ENCODE measurements around the gene WWOX. TPM values are rescaled to one million over a fixed set of nuclear protein-coding genes. Genes with fewer than 3 reads are reported as not detected.
A peak's percentile ranks its signal among the peaks of the same experiment; 100 is the strongest.
"Not testable (repeated sequence)": the region's sequence is repeated elsewhere in the genome, so short reads cannot be mapped to it uniquely, and the experiment has no call there.

The WWOX gene
- total RNA-seq, 1 donor from 2014 or later, result 106 TPM

DNA sequence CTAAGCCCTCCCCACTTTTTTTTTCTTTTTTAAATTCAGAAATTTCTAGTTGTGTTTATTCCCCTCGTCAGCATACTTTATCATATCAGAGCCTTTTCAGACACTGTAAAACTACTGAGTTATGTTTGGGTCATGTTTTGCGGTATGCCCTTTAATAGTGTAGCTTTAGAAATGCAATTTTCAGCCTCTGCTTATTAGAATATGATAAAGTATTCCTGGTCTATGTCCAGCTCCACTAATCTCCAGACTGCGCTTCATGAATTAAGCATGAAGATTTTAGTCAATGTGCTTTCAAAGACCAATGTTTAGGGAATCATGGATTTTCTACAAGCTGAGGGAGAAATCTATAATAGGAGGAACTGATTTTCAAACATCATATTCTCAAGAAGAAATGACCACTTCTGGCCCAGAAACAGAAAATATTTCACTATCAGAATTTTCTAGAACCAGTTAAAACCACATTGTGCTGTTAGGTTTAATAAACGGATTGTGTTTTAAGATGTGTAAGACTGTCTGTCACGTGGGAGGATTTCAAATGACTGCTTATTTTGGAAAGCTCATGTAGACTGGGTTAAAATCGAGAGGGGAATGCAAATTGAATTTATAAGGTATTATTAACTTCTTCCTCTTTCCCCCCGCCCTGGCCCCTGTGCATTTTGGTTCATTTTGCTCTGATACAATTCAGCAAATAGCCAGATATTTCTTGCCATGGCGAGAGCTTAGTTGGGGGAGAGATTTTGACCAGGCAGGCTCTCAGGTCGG, 498.5 kb downstream of the WWOX start:
- Histone ChIP-seq H3K4me1 (no peaks in the 10 kb centered on the region), H3K36me3 (no peaks in the 10 kb centered on the region), H3K27me3 (no peaks in the 10 kb centered on the region), H3K27ac (no peak overlapping the region), H3K4me3 (no peak overlapping the region), H3K9me3 (no peaks in the 10 kb centered on the region)
- intact Hi-C loops (cut with DNase I), result no loop called here
- no peak for DNase-seq (ENCODE audit: low spot score in 2 of 2)
- TF ChIP-seq, protein P1, sequence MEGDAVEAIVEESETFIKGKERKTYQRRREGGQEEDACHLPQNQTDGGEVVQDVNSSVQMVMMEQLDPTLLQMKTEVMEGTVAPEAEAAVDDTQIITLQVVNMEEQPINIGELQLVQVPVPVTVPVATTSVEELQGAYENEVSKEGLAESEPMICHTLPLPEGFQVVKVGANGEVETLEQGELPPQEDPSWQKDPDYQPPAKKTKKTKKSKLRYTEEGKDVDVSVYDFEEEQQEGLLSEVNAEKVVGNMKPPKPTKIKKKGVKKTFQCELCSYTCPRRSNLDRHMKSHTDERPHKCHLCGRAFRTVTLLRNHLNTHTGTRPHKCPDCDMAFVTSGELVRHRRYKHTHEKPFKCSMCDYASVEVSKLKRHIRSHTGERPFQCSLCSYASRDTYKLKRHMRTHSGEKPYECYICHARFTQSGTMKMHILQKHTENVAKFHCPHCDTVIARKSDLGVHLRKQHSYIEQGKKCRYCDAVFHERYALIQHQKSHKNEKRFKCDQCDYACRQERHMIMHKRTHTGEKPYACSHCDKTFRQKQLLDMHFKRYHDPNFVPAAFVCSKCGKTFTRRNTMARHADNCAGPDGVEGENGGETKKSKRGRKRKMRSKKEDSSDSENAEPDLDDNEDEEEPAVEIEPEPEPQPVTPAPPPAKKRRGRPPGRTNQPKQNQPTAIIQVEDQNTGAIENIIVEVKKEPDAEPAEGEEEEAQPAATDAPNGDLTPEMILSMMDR (IDR thresholded peaks at IDR 0.05), result no peak

DNA sequence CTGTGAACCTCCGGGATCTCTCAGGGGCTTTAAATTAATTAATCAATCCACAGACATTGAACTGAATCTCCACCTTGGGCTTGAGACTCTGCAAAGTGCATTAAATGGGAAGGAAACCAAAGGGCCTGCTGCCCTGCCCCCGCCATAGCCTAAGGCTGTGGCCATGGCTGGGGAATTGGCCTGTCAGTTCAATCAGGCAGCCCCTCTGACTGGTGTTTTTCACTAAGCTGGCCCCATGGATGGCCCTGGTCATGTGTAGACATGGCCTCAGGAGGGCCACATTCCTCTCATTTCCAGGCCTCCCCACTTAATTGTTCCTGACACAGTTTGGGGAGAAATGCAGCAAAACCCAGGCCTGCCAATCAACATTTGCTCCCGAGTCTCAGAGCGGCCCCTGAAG, 499.8 kb downstream of the WWOX start:
- DNase-seq (ENCODE audit: low spot score in 2 of 2), result no peak
- H3K27me3 ChIP-seq, result no peaks in the 10 kb centered on the region
- TF ChIP-seq, protein P1 (IDR thresholded peaks at IDR 0.05), result no peak
- H3K27ac ChIP-seq, result no peak overlapping the region
- no peaks in the 10 kb centered on the region for H3K4me1 ChIP-seq
- H3K9me3 ChIP-seq, result no peaks in the 10 kb centered on the region
- no peaks in the 10 kb centered on the region for H3K36me3 ChIP-seq
- intact Hi-C loops (cut with DNase I), result no loop called here
- no peak overlapping the region for H3K4me3 ChIP-seq

DNA sequence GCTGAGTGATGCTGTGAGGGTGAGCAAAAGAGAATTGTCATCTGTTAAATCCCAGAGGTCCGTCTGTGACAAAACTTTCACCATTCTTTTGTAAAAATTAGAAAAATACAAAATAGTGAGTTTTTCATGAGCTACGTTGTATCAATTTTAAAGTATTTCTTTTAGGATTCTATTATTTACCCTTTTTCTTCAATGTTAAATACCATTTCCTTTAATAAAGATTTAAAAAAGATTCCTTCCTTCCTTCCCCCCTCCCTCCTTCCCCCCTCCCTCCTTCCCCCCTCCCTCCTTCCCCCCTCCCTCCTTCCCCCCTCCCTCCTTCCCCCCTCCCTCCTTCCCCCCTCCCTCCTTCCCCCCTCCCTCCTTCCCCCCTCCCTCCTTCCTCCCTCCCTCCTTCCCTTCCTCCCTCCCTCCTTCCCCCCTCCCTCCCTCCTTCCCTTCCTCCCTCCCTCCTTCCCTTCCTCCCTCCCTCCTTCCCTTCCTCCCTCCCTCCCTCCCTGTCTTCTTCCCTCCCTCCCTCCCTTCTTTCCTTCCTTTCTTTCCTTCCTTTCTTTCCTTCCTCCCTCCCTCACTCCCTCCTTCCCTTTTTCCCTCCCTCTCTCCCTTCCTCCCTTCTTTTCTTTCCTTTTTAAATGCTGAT, 505.1 kb downstream of the WWOX start:
- H3K36me3 ChIP-seq; H3K27ac ChIP-seq; H3K4me3 ChIP-seq; H3K4me1 ChIP-seq; DNase-seq (ENCODE audit: low spot score in 2 of 2); intact Hi-C loops (cut with DNase I); H3K27me3 ChIP-seq; H3K9me3 ChIP-seq: not testable (repeated sequence)

DNA sequence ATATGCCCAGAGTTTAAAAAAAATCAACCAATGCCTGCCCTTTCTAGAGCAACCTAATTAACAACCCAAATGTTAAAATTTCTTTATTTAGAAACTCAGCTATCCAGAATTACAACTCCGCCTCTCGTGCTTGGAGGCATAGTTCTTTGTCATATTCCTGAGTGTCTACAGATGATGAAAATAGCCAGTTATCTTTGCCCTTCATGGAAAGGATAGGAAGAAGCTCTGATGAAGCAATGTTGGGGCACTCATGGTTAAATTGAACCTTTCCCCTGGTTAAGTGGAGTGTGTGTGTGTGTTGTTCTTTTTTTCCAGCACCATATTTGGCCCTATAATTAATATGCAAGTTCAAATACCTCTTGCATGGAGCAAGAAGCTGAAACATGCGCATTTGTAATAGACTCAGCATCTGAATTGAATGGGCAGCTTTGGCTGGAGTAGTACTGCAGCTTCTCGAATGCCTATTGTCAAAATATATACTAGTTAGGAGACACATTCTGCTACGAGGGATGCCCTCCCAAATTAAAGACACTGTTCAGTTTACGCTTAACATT, 506.2 kb downstream of the WWOX start:
- Histone ChIP-seq H3K36me3 (no peaks in the 10 kb centered on the region), H3K4me1 (peaks cover 0 to 2% of the 10 kb centered on the region in 2 donors), H3K27me3 (no peaks in the 10 kb centered on the region), H3K27ac (no peak overlapping the region), H3K4me3 (no peak overlapping the region), H3K9me3 (no peaks in the 10 kb centered on the region)
- TF ChIP-seq, protein P1 (IDR thresholded peaks at IDR 0.05), result no peak
- intact Hi-C loops (cut with DNase I), result no loop called here
- no peak for DNase-seq (ENCODE audit: low spot score in 2 of 2)

DNA sequence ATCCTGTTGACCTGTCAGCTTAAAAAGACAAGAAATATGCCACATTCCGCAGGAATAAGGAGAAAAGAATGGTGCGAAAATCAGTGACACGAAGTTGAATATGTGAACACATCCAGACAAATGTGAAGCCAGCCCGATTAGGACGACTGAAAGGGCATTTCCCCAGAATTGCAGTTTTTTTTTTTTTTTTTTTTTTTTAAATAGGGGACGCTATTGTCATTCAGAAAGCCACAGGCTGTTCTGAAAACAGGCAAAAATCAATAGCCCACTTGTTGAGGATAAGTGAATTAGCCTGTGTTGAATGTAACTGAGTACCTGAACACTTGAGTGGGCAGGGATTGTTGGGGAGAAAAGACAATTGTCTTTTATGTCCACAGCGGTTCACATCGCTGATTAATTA, 507.1 kb downstream of the WWOX start:
- no peaks in the 10 kb centered on the region for H3K36me3 ChIP-seq
- H3K27ac ChIP-seq, result no peak overlapping the region
- intact Hi-C loops (cut with DNase I), result no loop called here
- peaks cover 0 to 2% of the 10 kb centered on the region in 2 donors for H3K4me1 ChIP-seq
- DNase-seq (ENCODE audit: low spot score in 2 of 2), result no peak
- TF ChIP-seq, protein P1 (IDR thresholded peaks at IDR 0.05), result no peak
- no peak overlapping the region for H3K4me3 ChIP-seq
- H3K9me3 ChIP-seq, result no peaks in the 10 kb centered on the region
- no peaks in the 10 kb centered on the region for H3K27me3 ChIP-seq

DNA sequence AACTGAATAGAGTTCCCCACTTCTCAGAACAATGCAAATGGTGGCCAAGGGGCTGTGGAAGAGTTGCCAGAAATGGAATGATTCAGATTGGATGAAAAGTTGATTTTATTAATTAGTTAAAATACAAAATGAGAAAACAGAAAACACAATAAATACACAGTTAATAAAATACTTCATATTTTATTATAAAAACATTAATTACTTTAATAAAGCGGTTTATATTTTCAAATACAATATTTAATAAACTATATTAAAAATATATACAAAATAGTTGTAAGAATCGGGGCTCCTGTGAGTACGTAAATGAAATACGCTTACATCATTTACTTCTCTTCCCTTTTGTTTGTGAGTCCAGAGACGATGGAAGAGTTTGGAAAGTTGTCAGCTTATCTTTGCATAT, 507.6 kb downstream of the WWOX start:
- intact Hi-C loops (cut with DNase I), result no loop called here
- Histone ChIP-seq H3K4me1 (peaks cover 0 to 2% of the 10 kb centered on the region in 2 donors), H3K4me3 (peak overlapping the region in 1 of 2 donors; percentile 21), H3K36me3 (no peaks in the 10 kb centered on the region), H3K27me3 (no peaks in the 10 kb centered on the region), H3K27ac (no peak overlapping the region), H3K9me3 (no peaks in the 10 kb centered on the region)
- DNase-seq (ENCODE audit: low spot score in 2 of 2), result no peak
- TF ChIP-seq, protein P1 (IDR thresholded peaks at IDR 0.05), result no peak
